Mucosa of stomach (tissue), 1 donor: Measurements from ENCODE around the gene DNAJB11.
"Not testable (repeated sequence)": the region's sequence is repeated elsewhere in the genome, so short reads cannot be mapped to it uniquely, and the experiment has no call there.

Experiments used
- H3K27me3 ChIP-seq: one replicate; pipeline ENCODE4 v1.7.0; 2013; ENCODE audit warnings: mild to moderate bottlenecking, low read length; ENCODE audit not compliant: control insufficient read depth, insufficient read depth
- H3K36me3 ChIP-seq: one replicate; pipeline ENCODE4 v1.7.0; 2013; ENCODE audit warnings: low read length; ENCODE audit not compliant: control insufficient read depth, insufficient read depth
- H3K4me1 ChIP-seq: one replicate; pipeline ENCODE4 v1.7.0; 2013; ENCODE audit warnings: mild to moderate bottlenecking, low read length; ENCODE audit not compliant: control insufficient read depth, insufficient read depth
- H3K4me3 ChIP-seq: one replicate; pipeline ENCODE4 v1.7.0; 2013; ENCODE audit warnings: low read length
- H3K9ac ChIP-seq: one replicate; pipeline ENCODE4 v1.7.0; 2013; ENCODE audit warnings: mild to moderate bottlenecking, low read length, moderate library complexity
- H3K9me3 ChIP-seq: one replicate; pipeline ENCODE4 v1.7.0; 2013; ENCODE audit warnings: mild to moderate bottlenecking, low read length, moderate library complexity; ENCODE audit not compliant: control insufficient read depth
- donor health status: Pancreatic carcinoma.

Gene DNAJB11

DNA sequence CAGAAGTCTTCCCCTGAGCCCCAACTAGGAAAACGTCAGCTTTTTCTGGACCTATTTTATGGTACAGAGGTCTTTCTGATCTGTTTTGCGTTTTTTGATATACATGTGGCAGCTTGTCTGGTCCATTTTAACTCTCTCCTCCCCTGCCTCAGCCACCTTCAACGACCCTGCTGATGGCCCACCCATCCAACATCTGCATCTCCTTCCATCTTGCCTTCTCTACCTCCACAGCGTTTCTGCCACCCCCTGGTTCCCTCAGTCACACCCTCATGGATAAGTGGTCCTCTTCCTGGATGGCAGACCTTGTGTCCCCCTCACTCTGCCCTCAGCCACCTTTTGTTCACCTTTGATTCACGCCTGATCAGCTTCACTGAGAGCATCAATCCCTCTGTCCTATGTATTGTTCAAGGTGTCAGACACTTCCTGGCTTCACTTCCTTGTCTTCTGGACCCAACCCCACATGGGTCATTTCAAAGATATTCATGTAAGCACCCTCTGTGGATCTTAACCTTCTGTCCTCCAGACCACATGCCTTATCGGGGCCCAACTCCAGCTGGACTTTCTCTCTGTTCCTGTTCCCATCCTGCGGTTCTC, 55.8 kb downstream of the DNAJB11 start:
- no peaks in the 10 kb centered on the region for H3K36me3 ChIP-seq
- no peaks in the 10 kb centered on the region for H3K9me3 ChIP-seq
- H3K9ac ChIP-seq = no peak overlapping the region
- no peak overlapping the region for H3K4me3 ChIP-seq
- no peaks in the 10 kb centered on the region for H3K27me3 ChIP-seq
- H3K4me1 ChIP-seq = no peaks in the 10 kb centered on the region

GRCh38 chr3:186627852-186628414, 57.4 kb downstream of the DNAJB11 start:
- Histone ChIP-seq H3K9ac (no peak overlapping the region), H3K4me3 (no peak overlapping the region), H3K4me1 (no peaks in the 10 kb centered on the region), H3K27me3 (no peaks in the 10 kb centered on the region), H3K9me3 (no peaks in the 10 kb centered on the region), H3K36me3 (no peaks in the 10 kb centered on the region)

- H3K9me3 ChIP-seq = no peaks in the 10 kb centered on the region
- no peak overlapping the region for H3K9ac ChIP-seq
- H3K36me3 ChIP-seq = no peaks in the 10 kb centered on the region
- no peaks in the 10 kb centered on the region for H3K4me1 ChIP-seq
- no peak overlapping the region for H3K4me3 ChIP-seq
- H3K27me3 ChIP-seq = no peaks in the 10 kb centered on the region
These were observed 58.2 kb downstream of the DNAJB11 start for GRCh38 chr3:186628756-186629155.

DNA sequence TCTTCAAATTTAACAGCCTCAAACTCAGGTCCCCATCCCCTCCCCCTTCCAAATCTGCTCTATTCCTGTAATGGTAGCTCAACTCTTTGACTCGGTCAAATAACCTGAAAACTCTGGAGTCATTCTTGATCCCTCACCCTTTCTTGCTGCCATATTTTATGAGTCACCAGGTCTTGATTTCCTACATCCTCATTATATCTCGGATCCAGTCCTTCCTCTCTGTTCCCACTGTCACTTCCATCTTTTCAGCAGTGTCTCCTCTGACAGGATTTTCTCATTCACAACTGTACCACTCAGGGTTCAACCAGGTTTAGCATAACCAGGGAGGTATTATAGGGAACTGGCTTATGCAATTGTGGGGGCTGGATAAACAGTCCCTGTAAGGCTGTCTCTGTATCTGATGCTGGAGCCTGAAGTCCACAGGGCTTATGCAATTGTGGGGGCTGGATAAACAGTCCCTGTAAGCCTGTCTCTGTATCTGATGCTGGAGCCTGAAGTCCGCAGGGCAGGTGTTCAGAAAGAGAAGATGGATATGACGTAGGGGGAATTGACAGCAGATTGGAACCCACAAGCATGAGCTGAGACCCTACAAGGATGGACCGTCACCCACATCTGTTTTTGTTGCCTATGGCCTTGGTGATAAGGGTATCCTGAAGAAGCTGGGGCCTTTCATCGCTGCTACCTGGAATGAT, 60.6 kb downstream of the DNAJB11 start:
- Histone ChIP-seq H3K4me1 (no peaks in the 10 kb centered on the region), H3K9me3 (no peaks in the 10 kb centered on the region), H3K27me3 (no peaks in the 10 kb centered on the region), H3K9ac (no peak overlapping the region), H3K36me3 (no peaks in the 10 kb centered on the region), H3K4me3 (no peak overlapping the region)

GRCh38 chr3:186633481-186633880, 63.0 kb downstream of the DNAJB11 start:
- Histone ChIP-seq H3K27me3 (no peaks in the 10 kb centered on the region), H3K9me3 (no peaks in the 10 kb centered on the region), H3K36me3 (no peaks in the 10 kb centered on the region), H3K4me3 (no peak overlapping the region), H3K9ac (no peak overlapping the region), H3K4me1 (peaks cover 2% of the 10 kb centered on the region)

DNA sequence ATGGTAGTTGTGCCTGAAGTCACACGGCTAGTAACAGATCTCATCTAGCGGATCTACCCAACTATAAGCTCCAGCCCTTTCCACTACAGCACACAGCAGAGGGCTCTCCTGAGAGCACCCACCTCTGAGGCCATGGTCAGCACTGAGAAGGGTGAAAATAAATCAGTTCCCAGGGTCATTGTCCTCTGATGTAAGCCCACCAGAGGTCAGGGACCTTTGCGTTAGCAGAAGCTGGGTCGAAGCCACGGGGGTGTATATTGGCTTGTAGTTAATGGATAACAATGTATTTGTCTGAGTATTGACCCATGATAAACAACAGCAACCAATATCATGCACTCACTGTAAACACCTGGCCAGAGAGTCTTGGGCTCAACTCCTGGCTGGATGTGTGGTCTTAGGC, 63.7 kb downstream of the DNAJB11 start:
- not testable (repeated sequence) for H3K36me3 ChIP-seq, H3K4me1 ChIP-seq, H3K9ac ChIP-seq, H3K27me3 ChIP-seq, H3K9me3 ChIP-seq, H3K4me3 ChIP-seq
